Hepatocyte (in vitro differentiated cells): ENCODE results near the gene XPNPEP2.

Source experiments
- CTCF ChIP-seq: fragments of 200-600 bp; sonication (generic); IDR thresholded peaks from 2 replicates; pipeline ENCODE4 v1.5.1; 2016; ENCODE audit warnings: antibody characterized with exemption, mild to moderate bottlenecking; ENCODE audit not compliant: poor library complexity
- EZH2 ChIP-seq: fragments of 200-600 bp; sonication (generic); IDR thresholded peaks from 2 replicates; pipeline ENCODE4 v1.6.1; 2016; ENCODE audit warnings: antibody characterized with exemption, mild to moderate bottlenecking, borderline replicate concordance

GRCh38 chrX:129726307-129727111 is 12.3 kb upstream of the XPNPEP2 start:
- TF ChIP-seq CTCF (peak; percentile 60), EZH2 (no peak)
